ENCODE measurements around the gene EPG5. TPM values are rescaled to one million over a fixed set of nuclear protein-coding genes. Genes with fewer than 3 reads are reported as not detected.

Gene EPG5
- total RNA-seq, 1 experiment from 2014 or later = 22.7 TPM

DNA sequence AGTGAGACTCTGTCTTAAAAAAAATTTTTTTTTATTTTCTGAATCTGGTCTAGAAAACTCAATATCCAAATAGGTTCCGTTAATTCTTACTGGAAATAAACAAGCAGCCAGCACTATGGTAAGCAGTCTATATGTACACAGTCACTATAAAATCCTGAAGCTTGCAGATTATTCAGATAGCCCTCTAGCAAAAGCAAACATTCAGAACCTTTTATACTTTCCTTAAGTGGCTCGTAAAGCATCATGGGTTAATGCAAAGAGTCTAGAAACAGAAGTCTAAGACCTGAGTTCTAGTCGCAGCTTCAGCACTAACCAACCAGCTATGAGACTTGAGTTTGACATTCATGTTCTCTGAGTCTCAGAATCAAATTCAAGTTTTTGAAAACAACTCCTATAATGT, 89.7 kb downstream of the EPG5 start (continued):
- TF ChIP-seq, protein P1, sequence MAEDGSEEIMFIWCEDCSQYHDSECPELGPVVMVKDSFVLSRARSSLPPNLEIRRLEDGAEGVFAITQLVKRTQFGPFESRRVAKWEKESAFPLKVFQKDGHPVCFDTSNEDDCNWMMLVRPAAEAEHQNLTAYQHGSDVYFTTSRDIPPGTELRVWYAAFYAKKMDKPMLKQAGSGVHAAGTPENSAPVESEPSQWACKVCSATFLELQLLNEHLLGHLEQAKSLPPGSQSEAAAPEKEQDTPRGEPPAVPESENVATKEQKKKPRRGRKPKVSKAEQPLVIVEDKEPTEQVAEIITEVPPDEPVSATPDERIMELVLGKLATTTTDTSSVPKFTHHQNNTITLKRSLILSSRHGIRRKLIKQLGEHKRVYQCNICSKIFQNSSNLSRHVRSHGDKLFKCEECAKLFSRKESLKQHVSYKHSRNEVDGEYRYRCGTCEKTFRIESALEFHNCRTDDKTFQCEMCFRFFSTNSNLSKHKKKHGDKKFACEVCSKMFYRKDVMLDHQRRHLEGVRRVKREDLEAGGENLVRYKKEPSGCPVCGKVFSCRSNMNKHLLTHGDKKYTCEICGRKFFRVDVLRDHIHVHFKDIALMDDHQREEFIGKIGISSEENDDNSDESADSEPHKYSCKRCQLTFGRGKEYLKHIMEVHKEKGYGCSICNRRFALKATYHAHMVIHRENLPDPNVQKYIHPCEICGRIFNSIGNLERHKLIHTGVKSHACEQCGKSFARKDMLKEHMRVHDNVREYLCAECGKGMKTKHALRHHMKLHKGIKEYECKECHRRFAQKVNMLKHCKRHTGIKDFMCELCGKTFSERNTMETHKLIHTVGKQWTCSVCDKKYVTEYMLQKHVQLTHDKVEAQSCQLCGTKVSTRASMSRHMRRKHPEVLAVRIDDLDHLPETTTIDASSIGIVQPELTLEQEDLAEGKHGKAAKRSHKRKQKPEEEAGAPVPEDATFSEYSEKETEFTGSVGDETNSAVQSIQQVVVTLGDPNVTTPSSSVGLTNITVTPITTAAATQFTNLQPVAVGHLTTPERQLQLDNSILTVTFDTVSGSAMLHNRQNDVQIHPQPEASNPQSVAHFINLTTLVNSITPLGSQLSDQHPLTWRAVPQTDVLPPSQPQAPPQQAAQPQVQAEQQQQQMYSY (CRISPR knock-in tag; IDR thresholded peaks at IDR 0.05) = no peak

DNA sequence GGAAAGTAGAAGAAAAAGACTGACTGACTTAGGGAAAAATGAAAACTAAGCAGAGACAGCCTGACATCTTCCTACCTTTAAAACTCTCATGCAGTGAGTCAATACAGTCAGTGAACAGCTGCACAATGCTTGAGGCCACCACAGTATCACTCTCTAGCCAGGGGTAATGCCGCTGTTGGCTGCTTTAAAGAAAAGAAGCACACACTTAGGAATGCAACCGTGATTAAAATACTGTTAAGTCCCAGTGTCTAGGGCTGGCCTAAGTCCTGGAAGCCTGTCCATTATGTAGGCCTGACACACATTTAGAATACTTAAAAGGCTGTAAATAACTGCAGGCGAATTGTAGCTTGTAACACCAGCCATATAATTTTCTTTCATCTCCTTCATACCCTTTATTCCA, 91.0 kb downstream of the EPG5 start:
- Mint-ChIP-seq H3K4me3 (no peak overlapping the region), H3K4me1 (peaks cover 11% of the 10 kb centered on the region), H3K9me3 (peaks cover 7% of the 10 kb centered on the region), H3K36me3 (peaks cover 22% of the 10 kb centered on the region), H3K27ac (no peak overlapping the region), H3K27me3 (ENCODE audit: low read depth) (no peaks in the 10 kb centered on the region)
- DNase-seq (ENCODE audit: low spot score) (no peak), ATAC-seq (no peak)
- ChIA-PET CTCF (interaction anchor here (1.1 to 1.6 kb wide), 2 partner anchors 14 to 21 kb away, joined by 3 read pairs; no protein-coding TSS in a partner anchor), POLR2A (no interaction called here)
- TF ChIP-seq FOXJ3 (CRISPR knock-in tag; IDR thresholded peaks at IDR 0.05; ENCODE audit: borderline replicate concordance) = no peak
- TF ChIP-seq TEAD1 (CRISPR knock-in tag; IDR thresholded peaks at IDR 0.05) = no peak
- TF ChIP-seq, protein P2, sequence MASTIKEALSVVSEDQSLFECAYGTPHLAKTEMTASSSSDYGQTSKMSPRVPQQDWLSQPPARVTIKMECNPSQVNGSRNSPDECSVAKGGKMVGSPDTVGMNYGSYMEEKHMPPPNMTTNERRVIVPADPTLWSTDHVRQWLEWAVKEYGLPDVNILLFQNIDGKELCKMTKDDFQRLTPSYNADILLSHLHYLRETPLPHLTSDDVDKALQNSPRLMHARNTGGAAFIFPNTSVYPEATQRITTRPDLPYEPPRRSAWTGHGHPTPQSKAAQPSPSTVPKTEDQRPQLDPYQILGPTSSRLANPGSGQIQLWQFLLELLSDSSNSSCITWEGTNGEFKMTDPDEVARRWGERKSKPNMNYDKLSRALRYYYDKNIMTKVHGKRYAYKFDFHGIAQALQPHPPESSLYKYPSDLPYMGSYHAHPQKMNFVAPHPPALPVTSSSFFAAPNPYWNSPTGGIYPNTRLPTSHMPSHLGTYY (CRISPR knock-in tag; IDR thresholded peaks at IDR 0.05) = no peak
- no peak for TF ChIP-seq ZNF317 (CRISPR knock-in tag; IDR thresholded peaks at IDR 0.05; ENCODE audit: borderline replicate concordance, low read depth)
- no peak for TF ChIP-seq MXD4 (CRISPR knock-in tag; IDR thresholded peaks at IDR 0.05; ENCODE audit: borderline replicate concordance)
- TF ChIP-seq, protein P3, sequence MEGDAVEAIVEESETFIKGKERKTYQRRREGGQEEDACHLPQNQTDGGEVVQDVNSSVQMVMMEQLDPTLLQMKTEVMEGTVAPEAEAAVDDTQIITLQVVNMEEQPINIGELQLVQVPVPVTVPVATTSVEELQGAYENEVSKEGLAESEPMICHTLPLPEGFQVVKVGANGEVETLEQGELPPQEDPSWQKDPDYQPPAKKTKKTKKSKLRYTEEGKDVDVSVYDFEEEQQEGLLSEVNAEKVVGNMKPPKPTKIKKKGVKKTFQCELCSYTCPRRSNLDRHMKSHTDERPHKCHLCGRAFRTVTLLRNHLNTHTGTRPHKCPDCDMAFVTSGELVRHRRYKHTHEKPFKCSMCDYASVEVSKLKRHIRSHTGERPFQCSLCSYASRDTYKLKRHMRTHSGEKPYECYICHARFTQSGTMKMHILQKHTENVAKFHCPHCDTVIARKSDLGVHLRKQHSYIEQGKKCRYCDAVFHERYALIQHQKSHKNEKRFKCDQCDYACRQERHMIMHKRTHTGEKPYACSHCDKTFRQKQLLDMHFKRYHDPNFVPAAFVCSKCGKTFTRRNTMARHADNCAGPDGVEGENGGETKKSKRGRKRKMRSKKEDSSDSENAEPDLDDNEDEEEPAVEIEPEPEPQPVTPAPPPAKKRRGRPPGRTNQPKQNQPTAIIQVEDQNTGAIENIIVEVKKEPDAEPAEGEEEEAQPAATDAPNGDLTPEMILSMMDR (IDR thresholded peaks at IDR 0.05) = no peak
- TF ChIP-seq ZNF416 (CRISPR knock-in tag; IDR thresholded peaks at IDR 0.05) = no peak
- TF ChIP-seq, protein P4, sequence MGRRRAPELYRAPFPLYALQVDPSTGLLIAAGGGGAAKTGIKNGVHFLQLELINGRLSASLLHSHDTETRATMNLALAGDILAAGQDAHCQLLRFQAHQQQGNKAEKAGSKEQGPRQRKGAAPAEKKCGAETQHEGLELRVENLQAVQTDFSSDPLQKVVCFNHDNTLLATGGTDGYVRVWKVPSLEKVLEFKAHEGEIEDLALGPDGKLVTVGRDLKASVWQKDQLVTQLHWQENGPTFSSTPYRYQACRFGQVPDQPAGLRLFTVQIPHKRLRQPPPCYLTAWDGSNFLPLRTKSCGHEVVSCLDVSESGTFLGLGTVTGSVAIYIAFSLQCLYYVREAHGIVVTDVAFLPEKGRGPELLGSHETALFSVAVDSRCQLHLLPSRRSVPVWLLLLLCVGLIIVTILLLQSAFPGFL (CRISPR knock-in tag; IDR thresholded peaks at IDR 0.05; ENCODE audit: borderline replicate concordance) = no peak
- TF ChIP-seq, protein P5, sequence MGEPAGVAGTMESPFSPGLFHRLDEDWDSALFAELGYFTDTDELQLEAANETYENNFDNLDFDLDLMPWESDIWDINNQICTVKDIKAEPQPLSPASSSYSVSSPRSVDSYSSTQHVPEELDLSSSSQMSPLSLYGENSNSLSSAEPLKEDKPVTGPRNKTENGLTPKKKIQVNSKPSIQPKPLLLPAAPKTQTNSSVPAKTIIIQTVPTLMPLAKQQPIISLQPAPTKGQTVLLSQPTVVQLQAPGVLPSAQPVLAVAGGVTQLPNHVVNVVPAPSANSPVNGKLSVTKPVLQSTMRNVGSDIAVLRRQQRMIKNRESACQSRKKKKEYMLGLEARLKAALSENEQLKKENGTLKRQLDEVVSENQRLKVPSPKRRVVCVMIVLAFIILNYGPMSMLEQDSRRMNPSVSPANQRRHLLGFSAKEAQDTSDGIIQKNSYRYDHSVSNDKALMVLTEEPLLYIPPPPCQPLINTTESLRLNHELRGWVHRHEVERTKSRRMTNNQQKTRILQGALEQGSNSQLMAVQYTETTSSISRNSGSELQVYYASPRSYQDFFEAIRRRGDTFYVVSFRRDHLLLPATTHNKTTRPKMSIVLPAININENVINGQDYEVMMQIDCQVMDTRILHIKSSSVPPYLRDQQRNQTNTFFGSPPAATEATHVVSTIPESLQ (CRISPR knock-in tag; IDR thresholded peaks at IDR 0.05) = no peak
- TF ChIP-seq, protein P6, sequence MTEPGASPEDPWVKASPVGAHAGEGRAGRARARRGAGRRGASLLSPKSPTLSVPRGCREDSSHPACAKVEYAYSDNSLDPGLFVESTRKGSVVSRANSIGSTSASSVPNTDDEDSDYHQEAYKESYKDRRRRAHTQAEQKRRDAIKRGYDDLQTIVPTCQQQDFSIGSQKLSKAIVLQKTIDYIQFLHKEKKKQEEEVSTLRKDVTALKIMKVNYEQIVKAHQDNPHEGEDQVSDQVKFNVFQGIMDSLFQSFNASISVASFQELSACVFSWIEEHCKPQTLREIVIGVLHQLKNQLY (CRISPR knock-in tag; IDR thresholded peaks at IDR 0.05) = no peak
- no peak for TF ChIP-seq CREM (CRISPR knock-in tag; IDR thresholded peaks at IDR 0.05)
- TF ChIP-seq, protein P7, sequence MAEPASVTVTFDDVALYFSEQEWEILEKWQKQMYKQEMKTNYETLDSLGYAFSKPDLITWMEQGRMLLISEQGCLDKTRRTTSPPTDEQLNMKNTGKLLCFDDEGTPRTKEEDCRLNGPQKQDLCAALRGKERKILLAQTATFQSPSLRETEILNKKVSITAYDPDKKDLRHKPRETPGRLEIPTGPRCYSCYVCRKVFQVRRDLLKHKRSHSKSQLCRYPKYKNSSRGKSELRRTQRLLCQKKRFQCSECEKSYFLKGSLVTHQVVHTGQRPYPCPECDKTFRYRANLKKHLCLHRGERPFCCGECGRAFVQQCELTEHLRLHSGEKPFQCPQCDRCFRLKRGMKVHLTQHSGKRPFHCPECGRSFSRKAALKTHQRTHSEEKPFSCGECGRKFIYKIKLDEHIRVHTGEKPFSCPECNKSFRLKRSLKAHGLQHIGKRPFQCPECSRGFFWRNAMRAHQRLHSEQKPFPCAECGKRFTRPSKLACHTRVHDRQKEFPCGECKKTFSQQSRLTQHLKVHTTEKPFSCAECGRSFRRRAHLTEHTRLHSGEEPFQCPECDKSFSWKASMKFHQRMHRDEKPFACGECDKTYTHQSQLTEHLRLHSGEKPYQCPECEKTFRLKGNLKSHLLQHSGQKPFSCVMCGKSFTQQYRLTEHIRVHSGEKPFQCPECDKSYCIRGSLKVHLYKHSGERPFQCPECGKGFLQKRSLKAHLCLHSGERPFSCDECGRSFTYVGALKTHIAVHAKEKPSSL (CRISPR knock-in tag; conservative IDR thresholded peaks at IDR 0.05) = no peak

All from WTC11 (cell line).